Mammary epithelial cell (primary cell): ENCODE results near the gene TULP3.

ENCODE experiments used
- EZH2 ChIP-seq: IDR thresholded peaks from 2 replicates; pipeline ENCODE4 v1.6.1; 2012; ENCODE audit warnings: low read length, inconsistent platforms, borderline replicate concordance
- TF ChIP-seq, protein P1 (sequence below), 2 donors: IDR thresholded peaks in 1 of 2; conservative IDR thresholded peaks in 1 of 2; 2 replicates each; pipeline ENCODE4 v1.5.1; 2011 to 2012; ENCODE audit warnings: inconsistent platforms in 2 of 2, low read length in 2 of 2, mild to moderate bottlenecking in 2 of 2, control low read depth in 1 of 2, low read depth in 1 of 2; ENCODE audit not compliant: insufficient read depth in 1 of 2; ENCODE audit errors: extremely low read depth in 1 of 2

DNA sequence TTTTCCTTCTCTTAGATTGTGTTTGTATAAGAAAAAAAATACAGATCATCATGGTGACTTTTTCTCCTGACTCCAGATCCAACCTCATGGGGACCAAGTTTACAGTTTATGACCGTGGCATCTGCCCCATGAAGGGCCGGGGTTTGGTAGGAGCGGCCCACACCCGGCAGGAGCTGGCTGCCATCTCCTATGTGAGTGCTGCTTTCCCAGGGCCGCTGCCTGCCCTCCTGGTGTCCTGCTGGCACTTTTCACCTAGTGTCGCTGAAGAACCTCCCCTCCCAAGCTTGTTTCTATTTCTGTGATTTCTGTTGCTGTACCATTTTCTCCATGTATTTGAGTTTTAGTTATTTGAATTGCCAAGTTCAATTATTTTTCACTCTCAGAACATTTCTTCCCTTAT is 43.7 kb downstream of the TULP3 start:
- TF ChIP-seq, protein P1, sequence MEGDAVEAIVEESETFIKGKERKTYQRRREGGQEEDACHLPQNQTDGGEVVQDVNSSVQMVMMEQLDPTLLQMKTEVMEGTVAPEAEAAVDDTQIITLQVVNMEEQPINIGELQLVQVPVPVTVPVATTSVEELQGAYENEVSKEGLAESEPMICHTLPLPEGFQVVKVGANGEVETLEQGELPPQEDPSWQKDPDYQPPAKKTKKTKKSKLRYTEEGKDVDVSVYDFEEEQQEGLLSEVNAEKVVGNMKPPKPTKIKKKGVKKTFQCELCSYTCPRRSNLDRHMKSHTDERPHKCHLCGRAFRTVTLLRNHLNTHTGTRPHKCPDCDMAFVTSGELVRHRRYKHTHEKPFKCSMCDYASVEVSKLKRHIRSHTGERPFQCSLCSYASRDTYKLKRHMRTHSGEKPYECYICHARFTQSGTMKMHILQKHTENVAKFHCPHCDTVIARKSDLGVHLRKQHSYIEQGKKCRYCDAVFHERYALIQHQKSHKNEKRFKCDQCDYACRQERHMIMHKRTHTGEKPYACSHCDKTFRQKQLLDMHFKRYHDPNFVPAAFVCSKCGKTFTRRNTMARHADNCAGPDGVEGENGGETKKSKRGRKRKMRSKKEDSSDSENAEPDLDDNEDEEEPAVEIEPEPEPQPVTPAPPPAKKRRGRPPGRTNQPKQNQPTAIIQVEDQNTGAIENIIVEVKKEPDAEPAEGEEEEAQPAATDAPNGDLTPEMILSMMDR (conservative IDR thresholded peaks at IDR 0.05 in 1 of 2, IDR thresholded peaks at IDR 0.05 in 1 of 2; ENCODE audit: extremely low read depth in 1 of 2, insufficient read depth in 1 of 2, low read depth in 1 of 2, low read length in 2 of 2) = no peak
- TF ChIP-seq EZH2 = no peak
